Natural killer cell treated with Interleukin-12 subunit alpha and Interleukin-12 subunit beta and Interleukin-15 and Interleukin-18, amount 100 ng/mL, for 72 hours (primary cell): ENCODE data around the gene IRF2BPL. TPM values are rescaled to one million over a fixed set of nuclear protein-coding genes. Genes with fewer than 3 reads are reported as not detected.

Source experiments
- ATAC-seq, 2 donors: fragments of 150-1000 bp; cut with Tn5 transposase in 1 of 2; sonication (Bioruptor Pico), chemical (Tn5 transposase) in 1 of 2; 2 replicates each; pipeline ENCODE4 v1.10.0; 2021
- DNase-seq: peaks from one replicate; pipeline ENCODE4 v3.0.0; 2022; ENCODE audit warnings: low spot score
- H3K27ac Mint-ChIP-seq, 2 donors: 1 replicate in 1 of 2; 2 replicates in 1 of 2; pipeline ENCODE4 v1.8.0; 2022; ENCODE audit warnings: mixed read lengths in 2 of 2, mild to moderate bottlenecking in 1 of 2, moderate library complexity in 1 of 2
- H3K27me3 Mint-ChIP-seq, 2 donors: 1 replicate in 1 of 2; 2 replicates in 1 of 2; pipeline ENCODE4 v1.8.0; 2022; ENCODE audit warnings: mixed read lengths in 2 of 2
- H3K36me3 Mint-ChIP-seq: one replicate; pipeline ENCODE4 v1.8.0; 2022; ENCODE audit warnings: mixed read lengths
- H3K4me1 Mint-ChIP-seq, 2 donors: 1 replicate in 1 of 2; 2 replicates in 1 of 2; pipeline ENCODE4 v1.8.0; 2022; ENCODE audit warnings: low read depth in 2 of 2, mixed read lengths in 2 of 2, mild to moderate bottlenecking in 1 of 2
- H3K4me3 Mint-ChIP-seq: one replicate; pipeline ENCODE4 v1.8.0; 2022; ENCODE audit warnings: mixed read lengths
- H3K9me3 Mint-ChIP-seq: 2 replicates; pipeline ENCODE4 v1.8.0; 2022; ENCODE audit warnings: mixed read lengths
- total RNA-seq, 2 donors: library from RNA; stranded (reverse); gene quantifications; one replicate each; pipeline ENCODE4 v1.2.3, GENCODE V29; 2022

IRF2BPL gene
- total RNA-seq, 2 donors from 2014 or later: 18.0 to 28.9 TPM

DNA sequence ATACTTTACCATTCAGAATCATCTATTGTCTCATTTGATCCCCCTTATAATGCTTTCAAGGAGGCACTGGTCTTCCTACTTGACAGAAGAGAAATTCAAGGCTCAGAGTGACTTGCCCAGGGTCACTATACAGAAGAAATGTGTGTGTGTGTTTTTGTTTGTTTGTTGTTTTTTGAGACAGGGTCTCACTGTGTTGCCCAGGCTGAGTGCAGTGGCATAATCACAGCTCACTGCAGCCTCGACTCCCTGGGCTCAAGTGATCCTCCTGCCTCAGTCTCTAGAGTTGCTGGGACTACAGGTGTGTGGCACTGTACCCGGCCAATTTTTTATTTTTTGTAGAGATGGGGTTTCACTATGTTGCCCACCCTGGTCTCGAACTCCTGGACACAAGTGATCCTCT is 22.9 kb downstream of the IRF2BPL start:
- no peaks in the 10 kb centered on the region for H3K9me3 Mint-ChIP-seq
- H3K36me3 Mint-ChIP-seq: no peaks in the 10 kb centered on the region
- DNase-seq (no peak), ATAC-seq (no peak)
- H3K27ac Mint-ChIP-seq: peak overlapping the region in 1 of 2 donors; percentile 34
- H3K4me3 Mint-ChIP-seq: no peak overlapping the region
- H3K4me1 Mint-ChIP-seq: peaks cover 21 to 26% of the 10 kb centered on the region in 2 donors
- H3K27me3 Mint-ChIP-seq: peaks cover 0 to 4% of the 10 kb centered on the region in 2 donors

DNA sequence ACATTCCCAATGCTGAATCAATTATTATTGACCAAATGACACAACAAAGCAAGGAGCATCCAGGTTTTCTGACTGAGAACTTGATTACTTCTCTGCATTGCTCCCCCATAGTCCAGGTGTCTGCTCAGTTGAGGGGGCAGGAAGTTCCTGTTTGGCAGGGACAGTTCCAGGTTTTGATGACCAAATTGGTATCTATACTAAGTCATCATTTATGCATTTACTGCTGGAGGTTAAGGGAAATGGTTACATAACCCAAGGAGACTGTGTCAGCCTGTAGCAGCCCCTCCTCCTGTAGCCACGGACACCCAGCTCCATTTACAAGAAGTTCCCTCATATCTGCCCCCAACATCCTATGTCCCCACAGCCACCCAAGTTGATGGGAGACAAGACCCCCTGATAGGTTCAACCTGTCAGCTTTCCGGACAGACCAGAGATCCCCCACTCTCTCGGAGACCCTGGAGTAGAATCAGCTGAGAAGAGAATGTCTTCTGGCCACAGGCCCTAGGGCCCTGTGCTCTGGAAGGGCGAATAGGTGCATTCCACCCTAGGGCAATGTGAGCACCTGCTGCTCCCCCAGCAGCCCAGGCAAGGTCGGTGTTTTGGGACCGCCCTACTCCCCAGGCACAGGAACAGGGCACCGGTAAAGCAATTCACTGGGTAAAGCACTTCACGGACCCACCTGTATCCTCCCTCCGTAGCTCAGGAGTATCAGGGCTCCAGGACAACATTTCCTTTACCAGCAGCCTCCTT is 23.6 kb downstream of the IRF2BPL start:
- peak; percentile 43 to 63 for ATAC-seq
- Mint-ChIP-seq H3K9me3 (no peaks in the 10 kb centered on the region), H3K4me1 (peaks cover 22 to 28% of the 10 kb centered on the region in 2 donors), H3K27me3 (peaks cover 0 to 5% of the 10 kb centered on the region in 2 donors), H3K27ac (peak overlapping the region in 1 of 2 donors; percentile 34), H3K36me3 (no peaks in the 10 kb centered on the region), H3K4me3 (no peak overlapping the region)
- DNase-seq: no peak

DNA sequence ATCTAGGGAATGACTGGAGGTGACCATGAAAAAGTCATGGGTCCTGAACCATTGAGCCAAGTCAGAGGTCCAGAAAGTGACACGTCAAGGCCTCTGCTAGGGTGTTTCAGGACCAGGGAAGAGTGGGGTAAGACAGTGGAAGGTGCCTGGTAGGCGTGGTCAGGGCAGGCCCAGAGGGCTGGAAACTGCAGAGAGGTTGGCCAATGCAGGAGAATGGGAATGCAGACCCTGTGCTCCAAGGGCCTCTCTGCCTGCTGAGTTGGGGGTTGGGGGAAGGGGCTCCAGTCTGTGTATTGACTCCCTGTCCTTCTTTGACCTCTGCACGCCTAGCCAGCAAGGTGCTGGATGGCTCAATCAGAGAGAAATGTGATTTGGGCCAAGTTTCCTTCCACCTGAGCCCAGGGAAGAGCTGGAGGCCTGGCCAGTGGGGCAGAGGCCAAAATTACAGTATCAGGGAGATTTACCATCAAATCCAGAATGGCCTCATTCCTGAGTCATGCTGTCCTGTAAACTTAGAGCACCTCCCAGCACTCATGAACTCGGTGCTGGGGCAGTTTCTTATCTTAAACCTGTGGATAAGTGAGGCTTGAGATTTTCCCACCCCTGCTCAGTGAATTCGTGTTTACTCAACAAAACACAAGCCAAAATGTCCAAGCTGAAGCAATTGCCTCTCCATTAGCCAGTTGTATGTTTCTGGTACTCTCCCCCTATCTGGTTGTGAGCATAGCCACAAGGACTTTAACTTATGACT is 24.4 kb downstream of the IRF2BPL start:
- Mint-ChIP-seq H3K4me3 (no peak overlapping the region), H3K36me3 (no peaks in the 10 kb centered on the region), H3K27ac (peak overlapping the region in 1 of 2 donors; percentile 70), H3K4me1 (peaks cover 22 to 28% of the 10 kb centered on the region in 2 donors), H3K27me3 (peaks cover 0 to 5% of the 10 kb centered on the region in 2 donors), H3K9me3 (no peaks in the 10 kb centered on the region)
- ATAC-seq (no peak), DNase-seq (no peak)

DNA sequence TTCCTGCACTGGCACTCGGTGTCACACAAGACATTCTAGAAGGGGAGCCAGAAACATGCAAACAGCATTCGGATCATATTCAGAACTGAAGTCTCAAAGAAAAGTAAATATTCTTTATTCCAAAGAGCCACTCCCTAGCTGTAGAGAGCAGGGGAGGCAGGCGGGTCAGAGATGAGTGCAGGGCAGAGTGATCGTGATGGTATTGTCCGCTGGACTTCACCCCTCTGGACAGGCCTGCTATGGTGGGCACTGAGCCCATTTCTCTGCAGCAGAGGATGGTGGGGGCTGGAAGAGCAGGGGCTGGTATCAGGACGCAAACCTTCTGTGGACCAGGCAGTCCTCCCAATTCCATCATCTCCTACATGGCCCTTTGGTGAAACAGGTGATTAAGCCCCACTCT is 25.6 kb downstream of the IRF2BPL start:
- ATAC-seq (no peak), DNase-seq (no peak)
- peaks cover 0 to 5% of the 10 kb centered on the region in 2 donors for H3K27me3 Mint-ChIP-seq
- H3K27ac Mint-ChIP-seq: no peak overlapping the region
- H3K4me3 Mint-ChIP-seq: no peak overlapping the region
- H3K9me3 Mint-ChIP-seq: no peaks in the 10 kb centered on the region
- peaks cover 22 to 28% of the 10 kb centered on the region in 2 donors for H3K4me1 Mint-ChIP-seq
- H3K36me3 Mint-ChIP-seq: no peaks in the 10 kb centered on the region

DNA sequence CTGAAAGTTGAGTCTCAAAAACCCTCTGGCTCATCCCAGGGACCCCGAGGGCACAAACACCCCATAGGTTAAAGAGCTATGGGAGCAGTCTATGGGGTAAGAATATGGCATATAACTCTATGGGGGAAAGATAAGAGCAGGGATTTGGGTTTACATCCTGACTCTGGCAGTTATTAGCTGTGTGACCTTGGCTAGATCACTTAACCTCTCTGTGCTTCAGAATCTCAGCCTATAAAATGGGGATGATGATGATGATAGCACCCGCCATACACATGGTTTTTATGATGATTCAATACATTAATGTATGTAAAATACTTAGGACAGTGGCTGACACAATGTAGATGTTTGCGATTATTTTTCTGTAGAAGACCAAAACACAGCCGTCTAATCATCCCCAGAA is 26.2 kb downstream of the IRF2BPL start:
- Mint-ChIP-seq H3K9me3 (no peaks in the 10 kb centered on the region), H3K27ac (no peak overlapping the region), H3K4me1 (peaks cover 22 to 28% of the 10 kb centered on the region in 2 donors), H3K27me3 (peaks cover 0 to 5% of the 10 kb centered on the region in 2 donors), H3K4me3 (no peak overlapping the region), H3K36me3 (no peaks in the 10 kb centered on the region)
- DNase-seq: no peak
- ATAC-seq: no peak

DNA sequence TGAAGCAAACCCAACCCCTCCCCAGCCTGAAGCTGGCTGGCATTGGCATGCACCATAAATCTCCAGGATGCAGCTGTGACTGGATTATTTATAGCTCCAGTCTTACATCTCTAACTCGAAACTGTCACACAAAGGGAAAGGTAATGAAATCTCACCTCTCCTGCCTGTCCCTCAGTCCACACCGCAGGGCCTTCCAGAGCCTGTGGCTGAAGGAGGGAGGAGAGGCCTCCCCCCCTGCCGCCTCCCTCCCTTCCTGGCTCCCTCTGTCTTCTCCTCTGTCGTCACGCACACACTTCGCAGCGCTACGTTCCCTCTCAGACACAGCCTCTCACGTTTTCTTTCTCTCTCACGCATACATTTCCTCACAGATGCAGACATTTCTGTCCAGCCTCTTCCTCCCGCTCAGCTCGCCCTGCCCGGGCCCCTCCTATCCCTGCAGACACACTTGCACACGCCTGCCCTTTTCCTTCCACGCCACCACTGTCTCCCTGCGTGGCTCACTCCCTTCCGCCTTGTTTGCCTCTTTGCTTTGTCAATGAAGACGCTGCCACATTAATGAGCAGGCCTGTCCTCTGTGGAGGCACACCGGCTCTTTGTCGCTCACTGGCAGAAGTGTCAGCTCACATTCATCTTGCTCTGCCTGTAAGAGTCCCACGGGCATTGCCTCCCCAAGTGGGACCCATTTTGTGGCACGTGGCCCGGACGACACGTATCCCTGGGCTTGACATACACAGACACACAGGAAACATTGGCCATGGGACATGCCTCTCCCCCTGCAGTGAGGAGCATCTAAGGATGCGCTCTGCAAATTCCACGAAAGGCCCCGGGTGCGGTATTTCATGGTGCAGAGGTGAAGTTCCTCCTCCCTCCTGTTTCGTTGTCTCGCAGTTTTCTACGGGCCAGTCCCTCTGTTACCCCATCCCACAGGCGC is 27.9 kb downstream of the IRF2BPL start:
- Mint-ChIP-seq H3K36me3 (no peaks in the 10 kb centered on the region), H3K27me3 (peaks cover 0 to 5% of the 10 kb centered on the region in 2 donors), H3K27ac (peak overlapping the region; percentile 2 to 3), H3K4me1 (peaks cover 22 to 23% of the 10 kb centered on the region in 2 donors), H3K9me3 (no peaks in the 10 kb centered on the region), H3K4me3 (no peak overlapping the region)
- DNase-seq (no peak), ATAC-seq (no peak)

DNA sequence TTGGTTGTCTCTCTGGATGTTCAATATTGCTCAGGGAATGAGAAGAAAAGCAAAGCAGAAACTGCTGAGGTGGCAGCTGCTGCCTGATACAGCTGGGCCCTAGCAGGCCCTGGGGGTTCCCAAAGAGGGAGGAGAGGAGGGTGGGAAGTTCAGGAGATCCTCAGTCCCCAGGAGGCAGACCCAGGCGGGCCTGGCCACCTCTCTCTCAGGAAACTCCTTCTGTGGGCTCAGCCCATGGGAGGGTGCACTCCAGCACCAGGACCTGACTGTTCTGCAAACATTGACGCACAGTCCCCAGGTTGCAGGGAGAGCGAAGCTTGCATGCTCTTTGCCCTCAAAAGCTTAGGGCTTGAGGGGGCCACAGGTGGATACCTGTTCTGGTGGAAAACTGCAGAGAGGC is 29.6 kb downstream of the IRF2BPL start:
- H3K9me3 Mint-ChIP-seq: no peaks in the 10 kb centered on the region
- peaks cover 10 to 12% of the 10 kb centered on the region in 2 donors for H3K4me1 Mint-ChIP-seq

DNA sequence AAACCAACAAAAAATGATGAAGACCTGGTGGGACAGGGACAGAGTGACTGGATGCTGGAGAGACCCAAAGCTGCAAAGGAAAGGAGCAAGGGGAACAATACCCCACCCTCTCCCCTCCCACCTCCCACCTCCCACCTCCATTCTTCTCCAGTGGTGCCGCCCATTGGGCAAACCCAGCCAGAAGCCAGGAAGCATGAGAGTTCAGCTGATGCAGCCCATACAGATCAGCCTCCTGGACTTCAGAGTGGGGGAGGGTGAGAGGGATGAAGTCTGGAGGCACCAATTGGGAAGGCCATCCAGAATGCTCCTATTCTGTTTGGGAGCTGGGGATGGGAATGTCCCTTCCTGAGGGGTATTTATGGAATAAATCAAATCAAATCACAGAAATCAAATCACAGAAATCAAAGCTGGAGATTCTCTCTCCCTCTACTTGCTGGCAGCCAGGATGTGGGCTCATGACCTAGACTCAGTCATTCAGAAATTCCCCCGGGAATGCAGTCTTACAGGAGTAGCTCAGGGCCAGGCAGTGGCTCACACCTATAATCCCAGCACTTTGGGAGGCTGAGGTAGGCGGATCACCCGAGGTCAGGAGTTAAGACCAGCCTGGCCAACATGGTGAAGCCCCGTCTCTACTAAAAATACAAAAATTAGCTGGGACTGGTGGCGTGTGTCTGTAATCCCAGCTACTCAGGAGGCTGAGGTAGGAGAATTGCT is 31.1 kb downstream of the IRF2BPL start:
- H3K27ac Mint-ChIP-seq: no peak overlapping the region
- H3K4me3 Mint-ChIP-seq: no peak overlapping the region
- ATAC-seq: no peak
- no peaks in the 10 kb centered on the region for H3K9me3 Mint-ChIP-seq
- no peak for DNase-seq
- no peaks in the 10 kb centered on the region for H3K36me3 Mint-ChIP-seq
- H3K27me3 Mint-ChIP-seq: peaks cover 0 to 5% of the 10 kb centered on the region in 2 donors
- peaks cover 7 to 12% of the 10 kb centered on the region in 2 donors for H3K4me1 Mint-ChIP-seq

More for the DNA sequence above, 29.6 kb downstream of the IRF2BPL start:
- DNase-seq: no peak
- Mint-ChIP-seq H3K27me3 (peaks cover 0 to 5% of the 10 kb centered on the region in 2 donors), H3K36me3 (no peaks in the 10 kb centered on the region), H3K4me3 (no peak overlapping the region), H3K27ac (no peak overlapping the region)
- no peak for ATAC-seq

DNA sequence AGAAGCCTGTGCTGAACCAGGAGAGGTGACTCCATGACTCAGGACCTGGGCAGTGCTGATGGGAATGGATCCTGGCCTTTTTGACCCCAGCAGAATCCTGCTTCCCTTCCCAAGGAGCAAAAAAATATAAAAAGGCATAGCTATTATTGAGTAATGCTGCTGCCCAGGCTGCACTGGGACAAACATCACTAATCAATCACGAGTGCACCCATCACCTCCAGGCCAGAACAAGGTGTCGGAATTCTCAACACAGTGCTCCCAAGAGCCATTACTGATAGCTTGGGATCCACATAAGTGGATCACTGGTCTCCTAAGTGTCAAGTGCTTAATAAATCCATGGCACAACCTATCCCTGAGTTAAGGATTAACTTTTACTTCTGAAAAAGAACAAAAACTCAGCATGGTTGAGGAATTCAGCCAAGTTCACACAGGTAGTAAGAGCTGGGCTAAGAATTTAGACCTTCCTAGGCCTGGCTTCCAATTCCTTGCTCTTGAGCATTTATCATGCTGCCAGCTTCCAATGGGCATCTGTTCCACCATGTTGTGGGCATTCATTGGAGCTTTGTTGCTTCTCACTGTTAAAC is 31.9 kb downstream of the IRF2BPL start:
- Mint-ChIP-seq H3K36me3 (no peaks in the 10 kb centered on the region), H3K27ac (peak overlapping the region in 1 of 2 donors; percentile 49), H3K4me1 (peaks cover 7 to 12% of the 10 kb centered on the region in 2 donors), H3K9me3 (no peaks in the 10 kb centered on the region), H3K4me3 (no peak overlapping the region), H3K27me3 (peaks cover 0 to 5% of the 10 kb centered on the region in 2 donors)
- DNase-seq (no peak), ATAC-seq (no peak)

DNA sequence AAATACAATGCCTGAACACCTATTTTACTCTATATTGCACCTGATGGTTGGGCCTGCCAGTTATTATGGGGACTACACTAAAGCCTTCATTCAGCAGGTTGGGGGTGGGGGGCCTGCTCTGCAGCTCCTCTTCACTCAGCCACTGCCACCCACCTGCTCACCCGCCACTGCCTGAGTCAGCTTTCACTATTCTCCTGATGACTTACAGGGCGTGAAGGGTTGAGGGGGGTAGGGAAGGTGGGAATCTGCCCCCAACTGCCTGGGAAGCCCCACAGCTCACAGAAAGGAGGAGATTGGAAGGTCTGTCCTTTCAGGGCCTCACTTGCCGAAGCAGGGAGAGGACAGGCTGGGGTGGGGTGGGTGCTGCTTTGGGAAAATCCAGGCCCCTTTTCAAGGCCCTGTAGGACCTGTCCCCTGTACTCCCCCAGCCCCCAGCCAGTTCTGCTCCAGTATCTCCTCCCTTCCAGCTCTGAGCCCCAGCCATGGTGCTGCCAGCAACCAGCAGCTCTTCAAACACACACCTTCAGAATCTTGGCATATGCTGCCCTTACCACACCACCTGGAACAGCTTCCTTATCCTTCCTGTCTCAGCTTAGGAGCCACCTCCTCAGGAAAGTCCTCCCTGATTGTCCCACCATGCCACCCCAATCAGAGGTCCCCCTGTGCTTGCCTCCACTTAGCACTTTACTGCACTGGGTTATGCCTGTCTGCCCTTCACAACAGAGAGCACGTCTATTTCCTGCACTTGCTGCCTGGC is 33.1 kb downstream of the IRF2BPL start:
- Mint-ChIP-seq H3K27me3 (peaks cover 0 to under 1% of the 10 kb centered on the region in 2 donors), H3K36me3 (no peaks in the 10 kb centered on the region), H3K4me1 (peaks cover 1 to 7% of the 10 kb centered on the region in 2 donors), H3K9me3 (no peaks in the 10 kb centered on the region), H3K27ac (peak overlapping the region in 1 of 2 donors; percentile 49), H3K4me3 (no peak overlapping the region)
- ATAC-seq (peak; percentile 20 to 50), DNase-seq (no peak)

DNA sequence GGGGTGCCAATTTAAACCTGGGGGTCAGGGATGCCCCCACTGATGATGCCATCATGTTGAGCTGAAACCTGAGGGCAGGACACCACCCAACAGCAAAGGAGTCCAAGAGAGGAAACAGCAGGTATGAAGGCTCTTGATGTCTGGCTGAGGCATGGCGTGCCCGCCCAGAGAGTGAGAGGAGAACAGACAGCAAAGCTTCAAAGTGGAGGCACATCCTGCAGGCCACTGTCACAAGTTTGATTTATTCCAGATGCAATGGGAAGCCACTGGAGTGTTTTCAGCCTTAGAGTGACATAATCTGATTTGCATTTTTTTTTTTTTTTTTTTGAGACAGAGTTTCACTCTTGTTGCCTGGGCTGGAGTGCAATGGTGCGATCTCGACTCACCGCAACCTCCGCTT is 34.8 kb downstream of the IRF2BPL start:
- no peaks in the 10 kb centered on the region for H3K9me3 Mint-ChIP-seq
- ATAC-seq (no peak), DNase-seq (no peak)
- H3K4me1 Mint-ChIP-seq: peaks cover 6 to 8% of the 10 kb centered on the region in 2 donors
- no peaks in the 10 kb centered on the region for H3K27me3 Mint-ChIP-seq
- no peak overlapping the region for H3K27ac Mint-ChIP-seq
- H3K36me3 Mint-ChIP-seq: no peaks in the 10 kb centered on the region
- H3K4me3 Mint-ChIP-seq: no peak overlapping the region

DNA sequence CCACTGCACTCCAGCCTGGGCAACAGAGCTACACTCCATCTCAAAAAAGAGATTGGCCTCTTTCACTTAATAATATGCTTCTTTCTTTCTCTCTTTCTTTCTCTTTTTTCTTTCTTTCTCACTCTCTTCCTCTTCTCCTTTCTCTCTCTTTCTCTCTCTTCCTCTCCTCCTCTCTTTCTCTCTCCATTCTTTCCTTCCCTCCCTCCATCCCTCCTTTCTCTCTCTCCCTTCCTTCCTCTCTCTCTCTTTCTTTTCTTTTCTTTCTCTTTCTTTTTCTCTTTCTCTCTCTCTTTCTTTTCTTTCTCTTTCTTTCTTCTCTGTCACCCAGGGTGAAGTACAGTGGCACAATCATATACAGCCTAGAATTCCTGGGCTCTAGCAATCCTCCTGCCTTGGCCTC is 38.4 kb downstream of the IRF2BPL start:
- H3K4me1 Mint-ChIP-seq: peaks cover 6 to 24% of the 10 kb centered on the region in 2 donors
- H3K27ac Mint-ChIP-seq: peak overlapping the region in 1 of 2 donors; percentile 54
- ATAC-seq: no peak
- no peak overlapping the region for H3K4me3 Mint-ChIP-seq
- H3K27me3 Mint-ChIP-seq: no peaks in the 10 kb centered on the region
- H3K9me3 Mint-ChIP-seq: no peaks in the 10 kb centered on the region
- no peaks in the 10 kb centered on the region for H3K36me3 Mint-ChIP-seq
- no peak for DNase-seq
